HG03064 (cell line): ENCODE data around the gene PLCL2.

Source experiments
- ATAC-seq: cut with Tn5 transposase; IDR thresholded peaks from one replicate; pipeline ENCODE4 v1.9.1; 2021; ENCODE audit warnings: low read depth; ENCODE audit not compliant: unreplicated experiment

PLCL2 gene

GRCh38 chr3:17035966-17036365 lies 151.2 kb downstream of the PLCL2 start:
- no peak for ATAC-seq

DNA sequence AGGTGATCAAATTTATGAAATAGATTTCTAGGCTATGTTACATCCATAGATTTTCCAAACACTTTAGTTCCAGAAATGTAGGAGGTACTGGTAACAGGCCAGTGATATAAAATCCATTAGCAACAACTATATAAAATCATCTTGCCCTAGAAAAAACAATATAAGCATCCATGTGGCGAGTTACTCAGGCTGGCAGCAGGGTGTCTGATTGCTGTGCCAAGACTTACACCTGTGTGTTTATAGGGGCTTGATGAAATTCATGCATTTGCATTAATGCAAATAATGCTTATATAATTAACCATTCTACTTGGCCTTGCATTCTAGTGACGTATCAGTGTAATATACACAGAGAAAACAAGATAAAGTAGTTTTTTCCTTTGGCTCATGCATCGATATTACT lies 153.4 kb downstream of the PLCL2 start:
- no peak for ATAC-seq

GRCh38 chr3:17038900-17039553 lies 154.3 kb downstream of the PLCL2 start:
- ATAC-seq: no peak

- ATAC-seq: no peak
Measured at GRCh38 chr3:17039594-17039993, 154.8 kb downstream of the PLCL2 start.

DNA sequence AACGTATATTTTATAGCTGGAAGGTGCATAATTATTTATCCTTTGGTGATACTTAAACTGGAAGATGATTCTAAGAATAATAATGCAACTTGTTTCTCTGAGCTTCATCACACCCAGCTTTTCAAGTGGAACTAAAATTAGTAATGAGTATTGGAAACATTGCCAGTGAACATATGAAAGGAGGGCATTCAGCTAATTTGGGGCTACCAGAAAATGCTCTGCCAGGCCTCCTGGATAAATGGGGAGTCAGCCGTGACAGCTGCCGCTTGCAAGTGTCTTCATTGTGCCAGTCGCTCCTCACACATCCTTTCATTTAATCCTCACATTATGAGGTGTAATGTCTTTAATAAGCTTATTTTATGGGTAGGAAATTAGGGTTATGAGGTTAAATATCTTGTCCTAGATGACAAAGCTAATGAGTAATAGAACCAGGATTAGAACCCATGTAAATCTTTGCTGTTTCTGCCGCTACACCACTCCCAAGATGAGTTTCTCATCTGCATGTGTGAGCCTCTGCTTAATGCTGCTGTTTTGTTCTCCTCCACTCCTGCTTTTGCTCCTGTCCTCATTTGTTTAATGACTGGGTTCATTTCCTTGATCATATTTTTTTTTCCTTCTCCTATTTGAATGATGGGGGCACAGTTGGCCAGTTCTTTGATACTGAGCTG lies 155.7 kb downstream of the PLCL2 start:
- no peak for ATAC-seq

DNA sequence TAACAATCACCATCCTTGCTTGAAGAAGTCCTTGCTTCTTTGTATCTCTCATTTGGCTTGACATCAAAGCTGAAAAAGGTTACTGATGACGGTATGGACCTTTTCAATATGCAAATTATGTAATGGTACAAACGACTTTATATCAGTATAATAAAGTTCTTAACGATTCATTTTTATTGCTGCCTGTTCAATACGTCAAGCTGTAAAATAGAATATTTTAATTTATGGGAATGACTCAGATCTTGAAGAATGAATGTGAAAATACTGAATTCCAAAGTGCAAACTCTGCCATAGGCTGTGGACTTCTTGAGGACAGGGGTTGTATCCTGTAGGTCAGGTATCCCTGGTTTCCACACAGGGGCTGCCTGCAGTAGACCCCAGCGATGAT lies 156.2 kb downstream of the PLCL2 start:
- no peak for ATAC-seq

DNA sequence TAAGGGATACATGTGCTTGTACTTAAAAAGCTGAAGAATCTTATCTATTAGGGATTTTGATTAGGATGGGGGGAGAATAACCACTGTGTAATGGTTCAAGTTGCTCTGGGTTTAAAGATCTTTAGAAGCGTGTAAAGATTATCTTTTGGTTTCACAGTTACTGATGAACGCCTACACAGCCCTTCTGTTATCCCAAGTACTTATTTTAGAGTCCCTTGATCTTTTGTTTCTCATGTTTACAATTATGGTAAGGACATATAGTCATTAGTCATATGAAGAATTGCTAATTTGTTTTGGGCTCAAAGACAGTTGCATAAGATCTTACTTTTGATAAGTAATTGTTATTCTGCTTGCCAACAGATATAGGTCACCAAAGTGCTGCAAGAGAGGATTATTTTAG lies 160.1 kb downstream of the PLCL2 start:
- peak; percentile 61 for ATAC-seq

DNA sequence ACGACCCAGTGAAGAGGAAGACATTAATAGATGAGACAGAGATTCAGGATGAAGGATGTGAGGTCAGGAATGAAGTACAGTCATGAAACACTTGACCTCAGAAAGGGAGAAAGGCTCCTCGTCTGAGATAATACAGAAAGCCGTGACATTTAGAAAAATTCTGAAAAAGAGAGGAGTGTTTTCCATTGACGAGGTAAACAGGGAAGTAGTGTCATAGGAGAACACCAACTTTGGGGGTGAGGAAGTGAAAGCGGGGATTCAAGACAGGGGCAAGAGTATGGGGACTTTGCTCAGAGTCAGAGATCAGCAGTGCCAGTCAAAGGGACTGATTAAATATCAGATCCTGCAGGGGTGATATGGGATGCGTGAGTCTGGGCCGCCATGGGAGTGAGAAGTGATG lies 160.9 kb downstream of the PLCL2 start:
- ATAC-seq: no peak

DNA sequence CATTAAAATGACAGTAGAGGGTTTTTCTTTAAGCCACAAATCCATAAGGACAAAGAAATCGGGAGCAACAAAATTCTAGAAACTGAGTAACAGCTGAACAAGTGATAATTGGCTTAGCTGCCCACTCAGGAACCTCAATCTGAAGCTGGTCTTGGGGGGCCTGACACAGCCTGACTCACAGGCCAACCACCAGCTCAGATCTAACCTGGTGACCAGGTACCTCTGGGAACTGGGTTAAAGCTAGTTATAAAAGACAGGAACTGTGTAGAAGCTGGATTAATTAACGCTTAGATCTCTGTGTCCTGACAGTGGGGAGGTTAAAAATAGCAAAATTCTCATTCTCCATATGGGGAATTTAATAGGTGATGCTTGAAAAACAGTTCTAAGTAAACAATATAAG lies 161.9 kb downstream of the PLCL2 start:
- no peak for ATAC-seq

- no peak for ATAC-seq
Measured at GRCh38 chr3:17047162-17047561, 162.4 kb downstream of the PLCL2 start.

DNA sequence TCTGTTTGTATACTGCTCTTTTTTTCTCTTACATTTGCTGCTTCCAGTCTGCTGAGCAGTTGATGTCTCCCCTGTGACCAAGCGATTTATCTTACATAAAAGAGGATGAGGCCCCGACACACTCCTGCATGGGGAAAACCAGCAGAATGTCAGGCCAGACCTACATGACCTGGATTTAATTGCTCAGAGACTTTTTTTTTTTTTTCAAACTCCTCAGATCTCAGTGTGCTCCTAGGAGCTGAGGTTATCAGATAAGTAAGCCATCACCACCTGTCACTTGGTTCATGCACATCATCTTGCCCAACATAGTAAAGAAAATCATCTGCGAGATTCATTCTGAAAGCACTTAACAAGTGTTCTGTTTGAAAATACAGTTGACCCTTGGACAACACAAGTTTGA lies 163.1 kb downstream of the PLCL2 start:
- no peak for ATAC-seq

GRCh38 chr3:17050071-17050470 lies 165.3 kb downstream of the PLCL2 start:
- no peak for ATAC-seq

- ATAC-seq: no peak
Measured at GRCh38 chr3:17050506-17050905, 165.8 kb downstream of the PLCL2 start.

DNA sequence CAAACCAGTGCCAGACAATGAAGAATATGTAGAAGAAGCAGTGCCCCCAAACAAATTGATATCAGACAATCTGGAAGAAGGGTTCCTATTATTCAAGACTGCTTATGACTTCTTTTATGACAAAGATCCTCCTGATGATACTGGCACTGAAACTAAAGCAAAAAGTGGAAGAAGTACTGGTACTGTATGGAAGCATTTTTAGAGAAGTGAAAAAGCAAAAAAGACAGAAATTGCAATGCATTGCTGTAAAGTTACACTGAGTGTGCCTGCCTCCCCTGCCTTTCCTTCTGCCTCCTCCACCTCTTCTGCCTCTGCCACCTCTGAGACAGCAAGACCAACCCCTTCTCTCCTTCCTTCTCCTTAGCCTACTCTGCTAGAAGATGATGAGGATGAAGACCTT lies 167.6 kb downstream of the PLCL2 start:
- ATAC-seq: no peak

DNA sequence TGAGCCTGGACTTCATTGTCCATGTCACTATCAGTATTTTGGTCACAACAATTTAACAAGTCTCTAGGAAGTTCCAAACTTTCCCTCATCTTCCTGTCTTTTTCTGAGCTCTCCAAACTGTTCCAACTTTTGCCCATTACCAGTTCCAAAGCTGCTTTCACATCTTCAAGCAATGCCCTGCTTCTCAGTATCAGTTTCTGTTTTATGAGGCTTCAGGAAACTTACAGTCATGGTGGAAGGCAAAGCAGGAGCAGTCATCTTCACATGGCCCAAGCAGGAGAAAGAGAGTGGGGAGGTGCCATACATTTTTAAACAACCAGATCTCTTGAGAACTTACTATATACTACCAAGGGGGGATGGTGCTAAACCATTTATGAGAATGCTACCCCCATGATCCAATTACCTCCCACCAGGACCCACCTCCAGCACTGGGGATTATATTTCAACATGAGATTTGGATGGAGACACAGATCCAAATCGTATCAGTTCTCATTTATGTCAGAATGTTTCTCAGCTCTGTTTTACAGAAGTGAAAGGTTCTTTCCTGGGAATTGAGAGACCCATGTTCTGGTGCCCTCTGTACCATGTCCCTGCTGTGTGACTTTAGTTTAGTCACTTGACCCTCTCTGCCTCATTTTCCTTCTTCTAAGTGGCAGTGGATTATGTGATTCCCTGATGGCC lies 169.7 kb downstream of the PLCL2 start:
- no peak for ATAC-seq

- peak; percentile 3 for ATAC-seq
Measured at GRCh38 chr3:17054982-17055343, 170.2 kb downstream of the PLCL2 start.

DNA sequence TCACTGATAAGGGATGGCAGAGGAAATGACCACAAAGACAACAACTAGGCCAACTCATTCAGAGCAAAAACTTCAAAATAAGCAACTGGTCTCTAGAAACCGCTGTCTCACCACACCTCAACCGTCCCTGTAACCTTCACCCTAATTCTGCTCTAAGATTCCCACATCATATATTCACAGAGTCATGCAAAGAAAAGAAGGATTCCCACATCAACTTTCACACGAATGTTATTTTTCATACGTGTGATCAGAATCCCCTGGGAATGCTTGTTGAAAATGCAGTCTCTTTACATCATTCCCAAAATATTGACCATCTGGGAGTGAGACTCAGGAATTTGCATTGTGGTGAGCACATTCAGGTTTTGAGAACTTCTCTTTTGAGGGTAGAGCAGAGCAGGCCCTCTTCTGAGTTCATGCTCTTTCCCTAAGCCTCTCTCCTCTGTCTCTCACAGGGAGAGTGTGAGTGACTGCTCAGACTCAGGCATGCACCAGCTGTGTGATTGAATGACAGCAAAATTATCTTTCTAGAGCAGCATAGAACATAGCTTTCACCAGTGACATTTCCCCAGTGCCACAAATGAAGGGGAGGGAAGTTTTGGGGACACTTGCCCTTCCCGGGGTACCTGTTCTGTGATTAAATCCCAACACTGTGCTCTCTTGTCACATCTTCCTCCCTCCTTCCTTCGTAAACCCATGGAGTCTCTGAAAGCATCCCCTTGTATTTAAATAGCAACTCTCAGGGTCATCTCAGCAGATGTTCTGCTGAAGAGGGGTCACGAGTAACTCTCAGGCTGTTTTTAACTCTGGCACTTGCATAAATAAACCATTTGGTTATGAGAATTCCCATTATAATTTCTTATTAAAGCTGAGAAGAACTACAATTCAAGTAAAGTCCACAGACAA lies 170.9 kb downstream of the PLCL2 start:
- ATAC-seq: peak; percentile 77

DNA sequence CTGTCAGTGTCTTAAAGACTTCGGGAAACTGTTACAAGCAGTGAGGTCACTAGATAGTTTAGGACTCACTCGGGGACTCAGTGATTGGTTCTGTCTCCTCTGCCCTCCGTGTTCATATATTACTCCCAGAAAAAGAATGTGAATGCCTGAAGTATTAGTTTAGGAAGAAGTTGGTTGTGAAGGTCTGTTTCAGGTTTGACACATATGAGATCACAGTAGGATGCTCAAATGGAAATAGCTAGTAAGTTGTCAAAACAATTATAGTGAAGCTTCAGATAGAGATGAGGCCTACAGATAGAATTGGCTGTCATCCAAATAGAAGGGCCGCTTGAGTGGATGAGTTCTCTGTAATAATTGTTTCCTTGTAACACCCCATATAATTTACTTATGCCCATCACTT lies 172.6 kb downstream of the PLCL2 start:
- ATAC-seq: no peak

GRCh38 chr3:17059989-17060550 lies 175.3 kb downstream of the PLCL2 start:
- ATAC-seq: no peak

DNA sequence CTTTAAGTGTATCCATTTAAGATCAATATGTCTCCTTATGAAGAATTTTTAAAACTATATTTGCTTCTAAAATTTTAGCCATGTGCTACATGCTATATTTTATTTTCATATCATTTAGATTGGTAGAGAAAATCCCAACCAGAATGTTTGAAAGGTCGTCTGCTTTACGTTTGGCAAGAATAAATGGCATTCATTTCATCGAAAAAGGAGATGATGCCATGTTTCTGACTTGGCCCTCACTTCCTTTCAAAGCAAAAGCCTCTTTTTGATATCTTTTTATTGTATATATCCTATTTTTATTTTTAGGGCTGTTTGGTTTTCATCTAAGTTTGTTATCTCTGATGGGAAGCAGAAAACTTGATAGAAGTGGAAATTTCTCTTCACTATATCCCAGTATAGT lies 176.2 kb downstream of the PLCL2 start:
- no peak for ATAC-seq

- ATAC-seq: no peak
Measured at GRCh38 chr3:17062736-17063135, 178.0 kb downstream of the PLCL2 start.
